ENCODE data around the gene BPIFB3.

The BPIFB3 gene

DNA sequence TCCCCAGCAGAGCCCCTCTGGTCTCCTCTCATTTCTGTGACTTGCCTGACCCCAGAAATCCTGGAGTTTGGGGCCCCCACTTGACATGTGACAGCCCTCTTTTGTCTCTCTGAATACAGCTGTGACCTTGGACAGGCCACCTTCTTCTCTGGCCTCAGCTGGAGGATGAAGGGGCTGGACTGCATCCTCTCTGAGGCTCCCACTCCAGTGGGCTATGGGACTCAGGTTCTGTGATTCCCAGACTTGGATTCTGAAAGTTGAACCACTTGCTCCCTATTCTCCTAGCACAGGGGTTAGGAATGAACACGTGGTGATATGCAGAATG lies 9.1 kb downstream of the BPIFB3 start:
- no peak for DNase-seq (ENCODE audit: low read depth)

DNA sequence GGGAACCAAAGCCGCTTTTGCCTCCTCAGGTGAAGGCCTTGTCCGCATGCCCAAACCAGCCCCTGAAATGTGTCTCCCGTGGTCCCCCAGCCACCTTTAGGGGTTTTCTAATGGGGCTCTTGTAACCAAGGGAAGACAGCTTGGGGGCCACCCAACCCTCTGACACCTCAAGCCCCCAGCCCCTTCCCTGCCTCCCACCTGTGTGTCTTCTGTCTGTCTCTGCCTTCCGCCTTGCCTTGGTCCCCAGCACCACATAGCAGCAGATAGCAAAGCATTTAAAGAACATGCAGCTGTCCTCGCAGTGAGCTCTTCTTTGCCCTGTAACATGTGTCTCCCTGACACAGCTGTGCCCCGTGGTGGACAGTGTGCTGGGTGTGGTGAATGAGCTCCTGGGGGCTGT lies 9.6 kb downstream of the BPIFB3 start:
- no peak for DNase-seq (ENCODE audit: low read depth)

DNA sequence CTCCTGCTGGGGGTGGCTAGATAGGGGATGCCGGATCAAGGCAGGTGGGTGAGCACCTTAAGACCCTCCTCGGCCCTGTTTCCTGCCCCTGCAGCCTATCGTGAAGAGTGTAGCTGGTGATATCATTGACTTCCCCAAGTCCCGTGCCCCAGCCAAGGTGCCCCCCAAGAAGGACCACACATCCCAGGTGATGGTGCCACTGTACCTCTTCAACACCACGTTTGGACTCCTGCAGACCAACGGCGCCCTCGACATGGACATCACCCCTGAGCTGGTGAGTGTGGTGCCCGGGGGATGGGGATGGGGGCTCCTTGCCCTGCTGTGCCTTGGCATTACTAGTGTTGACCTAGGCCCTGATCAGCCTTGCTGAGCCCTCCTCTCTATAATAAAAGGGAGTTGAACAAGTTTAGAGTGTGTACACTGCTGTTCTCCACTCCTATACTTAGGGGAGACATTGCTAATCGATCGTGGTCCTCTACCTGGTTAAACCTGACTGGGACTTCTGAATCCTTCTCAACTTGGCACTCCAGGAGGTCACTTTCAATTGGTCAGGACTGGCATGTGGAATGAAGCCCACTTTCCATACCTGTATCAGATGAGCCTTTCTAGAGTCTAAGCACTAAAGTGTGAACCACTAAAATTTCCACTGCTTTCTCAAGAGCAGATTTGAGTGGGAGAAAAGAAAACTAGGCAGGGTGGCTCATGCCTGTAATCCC lies 11.0 kb downstream of the BPIFB3 start:
- no peak for DNase-seq (ENCODE audit: low read depth)

DNA sequence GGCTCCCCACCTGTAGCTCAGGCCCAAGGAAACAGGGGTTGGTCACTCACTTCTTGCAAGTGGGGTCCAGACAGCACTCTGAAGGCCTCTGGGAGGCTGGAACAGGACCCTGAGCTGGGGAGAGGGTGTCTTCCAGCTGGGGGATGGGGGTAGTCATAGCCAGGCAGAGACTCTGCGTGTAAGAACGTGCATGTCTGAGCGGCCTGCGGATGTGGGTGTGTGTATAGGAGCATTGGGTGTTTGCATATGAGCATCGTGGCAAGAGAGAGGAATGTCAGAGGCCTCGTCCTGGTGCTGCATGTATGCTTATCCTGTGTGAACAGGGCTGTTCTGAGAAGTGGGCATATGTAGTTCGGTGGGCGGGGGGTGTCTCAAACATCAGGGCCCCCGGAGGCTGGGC lies 12.1 kb downstream of the BPIFB3 start:
- DNase-seq (ENCODE audit: low read depth): no peak

DNA sequence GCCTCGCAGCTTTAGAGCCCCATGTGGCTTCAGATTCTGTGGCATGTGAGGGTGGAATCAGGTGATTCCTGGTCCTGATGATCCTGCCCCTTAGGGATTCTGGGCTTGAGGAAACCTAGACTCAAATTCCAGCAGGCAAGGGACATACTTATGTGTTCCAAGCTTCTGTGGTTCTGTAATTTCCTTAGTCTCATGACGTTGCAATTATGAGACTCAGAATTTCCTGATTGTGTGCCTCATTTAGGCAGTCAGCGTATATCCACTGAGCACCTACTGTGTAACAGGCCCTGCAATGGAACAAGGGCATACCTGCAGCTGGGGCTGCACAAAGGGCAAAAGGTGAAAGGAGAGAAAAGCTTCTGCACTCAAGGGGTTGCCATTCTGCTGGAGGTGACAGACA lies 14.1 kb downstream of the BPIFB3 start:
- no peak for DNase-seq (ENCODE audit: low read depth)

DNA sequence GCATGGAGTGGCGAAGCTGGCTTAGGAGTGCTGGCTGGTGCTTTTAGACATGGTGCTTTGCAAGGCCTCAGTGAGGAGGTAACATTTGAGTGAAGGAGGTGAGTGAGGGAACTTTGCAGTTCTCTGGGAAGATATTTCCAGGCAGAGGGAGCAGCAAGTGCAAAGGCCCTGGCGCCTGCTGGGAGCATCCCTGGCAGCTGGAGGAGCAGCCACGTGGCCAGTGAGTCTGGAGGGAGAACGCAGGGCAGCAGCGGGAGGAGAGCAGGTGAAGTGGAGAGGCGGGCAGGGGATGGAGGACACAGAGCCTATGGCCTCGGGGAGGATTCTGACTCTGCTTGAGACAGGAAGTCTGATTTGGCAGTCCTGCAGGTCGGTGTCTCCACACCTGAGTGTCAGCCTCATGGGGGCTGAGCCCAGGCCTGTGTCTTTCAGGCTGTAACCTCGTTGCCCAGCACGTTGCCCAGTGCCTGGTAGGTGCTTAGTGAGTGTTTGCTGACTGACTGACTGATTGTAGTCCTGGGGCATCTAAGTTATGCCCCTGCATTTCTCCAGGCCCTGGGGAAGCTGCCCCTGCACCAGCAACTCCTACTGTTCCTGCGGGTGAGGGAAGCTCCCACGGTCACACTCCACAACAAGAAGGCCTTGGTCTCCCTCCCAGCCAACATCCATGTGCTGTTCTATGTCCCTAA lies 14.7 kb downstream of the BPIFB3 start:
- no peak for DNase-seq (ENCODE audit: low read depth)

DNA sequence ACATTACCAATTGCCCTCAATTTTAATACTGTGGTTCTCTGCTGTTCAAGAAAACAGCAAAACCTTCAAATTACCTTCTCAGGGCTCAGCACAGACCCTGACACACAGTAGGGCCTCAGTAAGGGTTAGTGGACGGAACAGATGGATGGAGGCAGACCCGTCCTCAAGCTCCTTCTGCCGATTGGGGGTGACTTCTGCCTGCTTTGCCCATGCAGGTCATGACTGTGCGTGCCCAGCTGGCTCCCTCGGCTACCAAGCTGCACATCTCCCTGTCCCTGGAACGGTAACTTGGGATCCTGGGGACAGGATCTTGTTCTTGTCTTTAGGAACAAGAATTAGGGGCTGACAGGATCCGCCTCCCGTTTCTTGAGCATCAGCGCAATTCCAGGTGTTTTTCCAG lies 16.0 kb downstream of the BPIFB3 start:
- DNase-seq (ENCODE audit: low read depth): no peak

DNA sequence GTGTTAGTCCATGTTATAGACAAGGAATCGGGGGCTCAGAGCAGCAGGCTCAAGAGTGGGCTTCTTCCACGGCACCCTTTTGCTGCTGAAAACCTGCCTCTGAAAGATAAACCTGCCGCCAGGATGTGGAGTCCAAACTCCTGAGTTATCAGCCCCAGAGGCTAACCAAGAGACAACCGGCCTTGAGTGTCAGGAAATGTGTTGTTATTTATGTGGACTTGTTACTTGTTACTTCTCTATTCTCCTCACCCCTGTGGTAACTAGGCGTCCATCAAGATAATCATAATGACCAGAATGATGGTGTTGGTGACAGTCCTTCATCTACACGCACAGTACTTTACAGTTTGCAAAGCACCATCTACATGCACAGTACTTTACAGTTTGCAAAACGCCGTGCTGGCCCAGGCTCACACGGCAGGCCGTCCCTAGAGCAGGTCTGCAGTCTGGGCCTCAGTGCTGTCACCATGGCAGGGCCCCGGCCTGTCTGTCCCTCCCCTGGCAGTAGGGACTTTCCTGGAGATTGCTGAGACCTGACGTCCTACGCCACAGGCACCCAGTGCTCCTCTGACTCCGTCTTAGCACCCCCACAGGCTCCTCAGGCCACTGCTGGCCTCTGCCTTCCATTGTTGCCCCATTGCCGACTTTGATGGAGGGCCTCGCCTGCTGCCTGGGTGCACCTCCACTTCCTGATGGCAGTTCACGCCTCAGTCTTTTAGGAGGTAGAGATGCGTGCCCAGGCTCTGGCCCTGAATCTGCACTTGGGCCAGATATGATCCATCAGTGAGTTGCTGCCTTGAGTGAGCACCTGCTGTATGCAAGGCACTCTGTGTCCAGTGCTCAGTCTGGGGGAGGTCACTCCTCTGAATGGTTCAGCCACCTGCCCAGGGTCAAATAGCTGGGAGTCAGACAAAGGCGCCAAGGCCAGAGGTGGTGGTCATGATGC lies 16.7 kb downstream of the BPIFB3 start:
- DNase-seq (ENCODE audit: low read depth): no peak

DNA sequence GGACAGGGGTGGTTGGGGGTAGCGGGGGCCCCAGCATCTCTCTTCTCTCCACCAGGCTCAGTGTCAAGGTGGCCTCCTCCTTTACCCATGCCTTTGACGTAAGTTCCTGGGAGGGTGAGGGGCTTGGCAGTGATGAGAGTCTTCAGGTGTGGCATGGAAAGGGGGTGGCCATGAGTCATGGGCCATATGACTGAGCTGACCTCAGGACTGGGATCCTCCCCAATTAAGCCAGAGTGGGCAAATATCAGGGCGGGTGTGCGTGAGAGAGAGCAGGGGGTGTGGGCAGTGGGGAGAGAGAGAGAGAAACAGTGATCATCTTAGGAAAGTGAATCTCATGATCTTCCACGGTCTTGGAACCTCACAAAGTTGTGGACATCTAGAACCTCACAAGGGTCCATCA lies 17.5 kb downstream of the BPIFB3 start:
- DNase-seq (ENCODE audit: low read depth): no peak

DNA sequence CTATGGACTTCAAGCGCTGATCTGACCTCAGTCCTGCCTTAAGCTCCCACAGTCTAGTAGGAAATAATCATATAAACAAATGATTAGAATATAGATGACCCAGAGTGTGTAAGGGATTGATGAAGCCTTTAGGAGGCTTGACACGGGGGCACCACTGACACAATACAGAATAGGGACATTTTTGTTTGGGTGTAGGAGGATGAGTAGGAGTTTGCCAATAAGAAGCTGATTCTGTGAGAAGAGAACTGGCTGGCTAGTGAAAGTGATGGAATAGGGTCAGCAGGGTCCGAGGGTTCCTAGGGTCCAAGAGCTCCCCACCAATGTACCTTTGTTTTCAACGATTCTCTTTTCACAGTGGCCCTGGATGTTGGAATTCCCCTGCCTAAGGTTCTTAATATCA lies 18.7 kb downstream of the BPIFB3 start:
- DNase-seq (ENCODE audit: low read depth): no peak

DNA sequence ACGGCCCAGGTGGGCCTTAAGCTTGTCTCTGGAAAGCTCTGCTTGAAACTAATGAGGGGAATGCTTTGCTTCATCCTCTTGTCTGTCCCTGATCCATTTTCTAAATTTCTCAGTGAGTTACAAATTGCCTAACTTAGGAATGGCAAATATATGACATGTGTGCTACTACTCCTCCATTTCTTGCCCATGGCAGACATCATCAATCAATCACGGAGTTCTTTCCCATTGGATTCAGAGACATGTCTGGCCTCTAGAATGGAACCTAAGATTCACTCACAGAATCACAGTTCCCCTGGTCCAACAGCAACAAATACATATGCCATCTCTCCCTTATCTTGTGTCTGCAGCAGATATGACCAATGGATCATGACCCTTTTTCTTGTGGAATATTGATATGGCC lies 19.1 kb downstream of the BPIFB3 start:
- DNase-seq (ENCODE audit: low read depth): no peak

DNA sequence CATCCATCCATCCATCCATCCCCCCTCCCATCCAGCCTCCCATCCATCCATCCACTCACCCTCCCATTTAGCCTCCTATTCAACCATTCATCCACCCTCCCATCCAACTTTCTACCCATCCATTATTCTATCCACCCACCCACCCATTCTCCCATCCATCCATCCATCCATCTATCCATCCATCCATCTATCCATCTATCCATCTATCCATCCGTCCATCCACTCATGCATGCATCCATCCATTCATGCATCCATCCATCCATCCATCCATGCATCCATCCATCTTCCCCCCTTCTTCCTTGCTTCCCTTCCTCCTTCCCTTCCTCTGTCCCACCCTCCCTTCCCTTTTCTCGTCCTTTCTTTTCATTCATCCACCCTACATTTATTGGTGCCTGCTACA lies 21.0 kb downstream of the BPIFB3 start:
- no peak for DNase-seq (ENCODE audit: low read depth)

DNA sequence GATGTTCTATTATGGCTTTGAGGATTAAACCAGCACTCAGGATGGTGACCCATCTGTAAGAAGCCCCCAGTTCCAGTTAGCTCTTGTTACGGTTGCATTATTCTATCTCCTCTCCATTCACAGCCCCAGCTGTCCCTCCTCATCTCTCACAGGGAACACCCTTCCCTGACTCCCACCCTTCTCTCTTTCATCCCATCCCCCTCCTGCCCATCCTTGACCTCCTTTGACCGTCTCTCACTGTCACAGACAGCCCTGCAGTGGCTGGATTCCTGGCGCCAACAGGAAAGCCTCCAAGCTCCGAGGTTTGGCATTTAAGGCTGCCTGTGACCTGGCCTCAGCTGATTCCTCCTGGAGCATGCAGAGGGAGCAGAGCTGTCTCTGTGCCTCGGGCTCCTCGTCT lies 21.6 kb downstream of the BPIFB3 start:
- no peak for DNase-seq (ENCODE audit: low read depth)

DNA sequence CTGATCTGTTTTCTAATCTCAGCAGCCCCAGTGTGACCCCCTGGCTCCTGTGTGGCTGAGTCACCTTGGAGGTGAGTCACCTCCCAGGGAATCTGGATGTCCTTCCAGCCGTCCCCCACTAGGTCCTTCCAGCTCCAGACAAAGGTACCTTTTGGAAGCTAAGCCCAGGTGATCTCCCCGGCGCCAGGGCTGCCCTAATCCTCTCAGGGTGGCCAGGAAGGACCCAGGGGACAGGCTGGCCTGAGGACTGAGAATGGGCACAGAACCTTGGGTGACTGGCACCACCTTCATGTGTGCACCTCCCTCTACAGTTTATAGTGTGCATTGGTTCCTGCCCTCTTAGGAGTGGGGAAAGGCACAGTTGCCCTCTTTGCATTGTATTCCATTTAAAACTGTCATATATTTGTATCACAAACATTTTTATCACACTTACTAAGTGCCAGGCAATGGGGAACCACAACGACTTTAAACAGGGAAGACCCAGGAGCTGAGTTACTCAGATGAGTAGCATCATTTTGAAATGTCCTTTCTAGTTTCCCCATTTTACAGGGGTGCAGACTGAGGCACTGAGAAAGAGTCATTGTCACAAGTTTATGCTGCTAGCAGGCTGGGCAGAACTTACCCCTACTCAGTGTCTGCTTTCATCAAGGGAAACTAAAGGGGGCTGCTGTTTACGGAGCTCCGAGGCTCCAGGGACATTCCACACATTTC lies 23.1 kb downstream of the BPIFB3 start:
- no peak for DNase-seq (ENCODE audit: low read depth)

DNA sequence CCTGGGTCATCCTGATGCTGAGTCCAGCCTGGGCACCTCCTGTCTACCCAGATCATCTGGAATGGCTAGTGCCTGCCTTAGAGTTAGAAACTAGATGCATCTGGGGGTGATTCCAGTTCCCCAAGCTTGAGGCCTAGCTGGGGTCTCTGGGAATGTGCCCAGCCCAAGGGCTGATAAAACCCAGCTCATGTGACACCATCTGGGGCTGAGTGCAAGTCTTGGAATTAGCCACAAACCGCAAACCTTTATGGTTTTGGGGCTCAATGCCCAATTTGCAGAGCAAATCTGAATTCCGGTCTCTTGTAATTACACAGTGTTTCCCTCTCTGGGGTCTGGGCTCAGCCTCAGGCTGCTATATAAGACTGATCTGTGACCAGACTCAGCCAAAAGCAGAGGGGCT lies 25.6 kb downstream of the BPIFB3 start, which contains the start of gene BPIFB4:
BPIFB4 (plus strand) TSS at position 385 of the 400 bp plus-strand sequence. CDS start 1,884 bp downstream, outside the sequence.
- no peak for DNase-seq (ENCODE audit: low read depth)

DNA sequence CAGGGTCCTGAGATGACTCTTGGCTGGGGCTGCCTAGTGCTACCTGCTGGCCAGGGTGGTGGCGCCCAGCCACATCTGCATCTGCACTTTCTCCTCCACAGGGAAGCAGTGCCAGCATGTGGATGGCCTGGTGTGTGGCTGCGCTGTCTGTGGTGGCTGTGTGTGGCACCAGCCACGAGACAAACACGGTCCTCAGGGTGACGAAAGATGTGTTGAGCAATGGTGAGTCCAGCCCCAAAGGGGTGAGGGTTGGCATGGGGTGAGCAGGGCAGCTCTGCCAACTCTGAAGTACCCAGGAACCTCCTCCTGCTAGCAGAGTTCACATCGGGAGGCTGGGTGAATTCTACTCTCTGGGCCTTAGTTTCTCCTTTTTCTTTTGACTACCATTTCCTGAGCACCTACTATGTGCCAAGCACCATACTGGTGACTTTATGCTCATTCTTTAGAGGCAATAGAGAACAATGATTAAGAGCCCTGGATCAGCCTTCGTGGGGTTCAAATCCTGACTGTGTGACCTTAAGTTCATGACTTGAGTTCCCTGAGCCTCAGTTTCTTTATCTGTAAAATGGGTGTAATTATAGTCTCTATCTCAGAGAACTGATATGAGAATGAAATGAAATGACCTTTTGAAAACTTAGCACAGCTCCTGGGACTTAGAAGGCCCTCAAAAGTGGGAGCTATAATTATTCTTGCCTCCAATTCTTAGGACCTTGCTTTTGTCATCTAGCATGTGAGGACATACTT lies 27.9 kb downstream of the BPIFB3 start:
- DNase-seq (ENCODE audit: low read depth): no peak

DNA sequence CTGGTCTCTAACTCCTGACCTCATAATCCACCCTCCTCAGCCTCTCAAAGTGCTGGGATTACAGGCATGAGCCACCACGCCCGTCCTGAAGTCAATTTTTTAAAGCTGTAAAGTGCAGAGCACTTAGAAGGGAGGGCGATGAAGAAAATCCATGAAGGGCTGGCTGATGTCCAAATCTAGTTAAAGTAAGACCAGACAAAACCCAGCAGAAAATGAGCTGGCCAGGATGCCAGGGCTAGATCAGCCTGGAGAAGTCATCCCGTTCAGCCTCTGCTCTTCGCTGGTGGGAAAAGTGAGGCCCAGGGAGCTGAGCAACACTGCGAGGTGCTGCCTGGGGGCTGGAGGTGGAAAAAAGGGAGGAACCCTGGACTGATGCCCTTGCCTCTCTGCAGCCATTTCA lies 28.8 kb downstream of the BPIFB3 start:
- no peak for DNase-seq (ENCODE audit: low read depth)

DNA sequence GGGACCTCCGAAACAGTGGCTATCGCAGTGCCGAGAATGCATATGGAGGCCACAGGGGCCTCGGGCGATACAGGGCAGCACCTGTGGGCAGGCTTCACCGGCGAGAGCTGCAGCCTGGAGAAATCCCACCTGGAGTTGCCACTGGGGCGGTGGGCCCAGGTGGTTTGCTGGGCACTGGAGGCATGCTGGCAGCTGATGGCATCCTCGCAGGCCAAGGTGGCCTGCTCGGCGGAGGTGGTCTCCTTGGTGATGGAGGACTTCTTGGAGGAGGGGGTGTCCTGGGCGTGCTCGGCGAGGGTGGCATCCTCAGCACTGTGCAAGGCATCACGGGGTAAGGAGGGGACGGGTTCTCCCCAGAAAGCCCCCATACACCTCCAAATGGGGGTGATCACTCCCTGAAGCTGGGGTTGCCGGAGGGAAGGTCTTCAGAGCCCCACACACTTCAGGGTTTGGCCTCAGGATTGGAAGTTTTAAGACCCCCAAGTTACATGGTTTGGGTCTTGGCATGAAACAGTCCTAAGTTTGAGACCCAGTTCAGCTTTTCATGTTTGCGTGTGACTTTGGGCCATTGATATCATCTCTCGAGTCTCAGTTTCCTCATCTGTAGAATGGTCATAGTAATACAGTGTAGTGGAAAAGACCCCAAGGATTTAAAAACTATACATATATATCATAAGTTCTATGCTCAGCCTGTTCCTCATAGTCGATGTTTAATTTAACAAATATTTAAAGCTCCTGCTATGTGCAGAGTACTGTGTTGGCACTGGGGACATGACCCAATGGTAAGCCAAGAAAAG lies 30.0 kb downstream of the BPIFB3 start:
- no peak for DNase-seq (ENCODE audit: low read depth)

DNA sequence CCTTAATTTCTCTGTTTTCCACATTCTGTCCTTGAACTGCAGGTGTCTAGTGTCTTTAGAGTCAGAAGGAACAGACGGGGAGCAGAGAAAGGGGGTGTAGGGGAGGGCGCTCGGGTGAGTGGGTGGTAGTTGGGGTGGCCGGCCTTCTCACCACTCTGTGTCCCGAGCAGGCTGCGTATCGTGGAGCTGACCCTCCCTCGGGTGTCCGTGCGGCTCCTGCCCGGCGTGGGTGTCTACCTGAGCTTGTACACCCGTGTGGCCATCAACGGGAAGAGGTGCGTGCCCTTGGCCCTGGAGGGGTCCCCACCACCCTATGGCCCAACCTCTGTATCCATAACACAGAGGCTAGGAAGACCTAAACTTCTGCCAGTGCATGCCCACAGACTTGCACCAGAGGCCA lies 31.0 kb downstream of the BPIFB3 start:
- DNase-seq (ENCODE audit: low read depth): no peak

DNA sequence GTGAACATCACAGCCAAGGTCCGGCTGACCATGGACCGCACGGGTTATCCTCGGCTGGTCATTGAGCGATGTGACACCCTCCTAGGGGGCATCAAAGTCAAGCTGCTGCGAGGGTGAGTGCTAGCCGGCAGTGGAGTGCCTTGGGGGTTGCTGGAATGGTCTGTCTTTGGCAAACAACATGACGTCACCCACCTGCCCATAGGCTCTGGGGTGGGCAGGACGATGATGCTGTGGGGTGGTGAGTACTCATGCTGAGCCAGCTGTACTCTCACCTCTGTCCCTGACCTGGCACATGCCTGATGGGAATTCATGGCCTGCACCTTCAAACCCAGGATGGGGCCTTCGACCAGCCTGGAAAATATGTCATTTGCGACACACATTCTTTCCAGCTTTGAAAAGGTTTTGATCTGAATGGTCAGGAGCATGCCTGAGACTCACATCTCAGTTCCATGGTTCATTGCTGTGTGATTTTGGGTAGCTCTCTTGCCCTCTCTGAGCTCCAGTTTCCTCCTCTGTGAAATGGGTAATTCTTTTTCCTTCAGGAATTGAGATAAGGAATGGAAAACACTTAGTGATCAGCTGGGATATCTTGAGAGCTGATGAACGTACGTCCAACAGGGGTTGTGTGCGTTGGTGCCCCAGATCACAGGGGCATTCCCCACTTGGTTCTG lies 32.5 kb downstream of the BPIFB3 start:
- no peak for DNase-seq (ENCODE audit: low read depth)

Measured in stimulated activated CD8-positive, alpha-beta memory T cell treated with anti-CD3 and anti-CD28 coated beads, Interleukin-4, amount 100 ng/mL, for 24 hours (primary cell).